Activated B cell treated with CpG ODN at 0.5 μM for 24 hours (primary cell): ENCODE measurements around the gene RAB41. TPM values are rescaled to one million over a fixed set of nuclear protein-coding genes. Genes with fewer than 3 reads are reported as not detected.

Experiments used
- ATAC-seq: fragments of 200-7000 bp; cut with Tn5 transposase; one replicate; pipeline ENCODE4 v1.10.0; 2021; ENCODE audit warnings: low read depth, mild to moderate bottlenecking, moderate library complexity
- CTCF ChIA-PET: fragments of 350-600 bp; sonication (Branson Sonifier 250); formaldehyde crosslinking; loops from one replicate; lab custom pipeline; 2021; ENCODE audit warnings: antibody characterized with exemption; lab: Charles Lee
- POLR2A ChIA-PET: fragments of 350-600 bp; sonication (Branson Sonifier 250); formaldehyde crosslinking; loops from one replicate; lab custom pipeline; 2021; ENCODE audit warnings: antibody characterized with exemption; lab: Charles Lee
- DNase-seq: peaks from one replicate; pipeline ENCODE4 v3.0.0; 2022
- H3K27ac Mint-ChIP-seq: one replicate; pipeline ENCODE4 v1.8.0; 2020; ENCODE audit warnings: mixed read lengths
- H3K27me3 Mint-ChIP-seq: one replicate; pipeline ENCODE4 v1.8.0; 2021; ENCODE audit warnings: mixed read lengths
- H3K36me3 Mint-ChIP-seq: one replicate; pipeline ENCODE4 v1.8.0; 2021; ENCODE audit warnings: low read depth, mixed read lengths
- H3K4me1 Mint-ChIP-seq: one replicate; pipeline ENCODE4 v1.8.0; 2021; ENCODE audit warnings: mixed read lengths
- H3K4me3 Mint-ChIP-seq: one replicate; pipeline ENCODE4 v1.8.0; 2020; ENCODE audit warnings: mild to moderate bottlenecking, mixed read lengths
- H3K9me3 Mint-ChIP-seq: one replicate; pipeline ENCODE4 v1.8.0; 2020; ENCODE audit warnings: mixed read lengths
- intact Hi-C: fragments of 100-400 bp; cut with micrococcal nuclease; formaldehyde crosslinking; loops from one replicate; pipeline ENCODE4 v1.15.1; 2024
- total RNA-seq: library from RNA; stranded (reverse); gene quantifications from 2 replicates; pipeline ENCODE4 v1.2.3, GENCODE V29; 2022
- TF ChIP-seq, protein P1 (sequence below): fragments of 200-600 bp; IDR thresholded peaks from one replicate; pipeline ENCODE4 v1.8.0; 2022; ENCODE audit warnings: antibody characterized with exemption, mild to moderate bottlenecking

The RAB41 gene
- total RNA-seq, 1 donor from 2014 or later = not detected

DNA sequence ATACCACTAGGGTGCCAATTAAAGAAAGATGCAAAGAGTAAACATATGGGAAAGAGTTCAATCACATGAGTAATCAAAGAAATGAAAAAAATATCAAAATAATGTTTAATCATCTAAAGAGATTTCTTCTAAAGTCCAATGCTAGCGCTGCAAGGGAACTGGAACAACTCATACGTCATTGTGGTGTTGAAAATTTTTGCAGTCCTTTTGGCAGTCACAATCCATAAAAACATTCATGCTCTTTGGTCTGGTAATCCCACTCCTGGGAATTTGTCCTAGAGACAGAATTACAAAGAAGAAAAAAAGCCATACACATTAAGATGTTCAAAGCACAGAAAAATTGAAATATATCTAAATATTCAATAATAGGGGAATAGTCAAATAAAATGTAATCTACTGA is 26.5 kb upstream of the RAB41 start:
- no peaks in the 10 kb centered on the region for H3K9me3 Mint-ChIP-seq
- ATAC-seq = no peak
- no peaks in the 10 kb centered on the region for H3K36me3 Mint-ChIP-seq
- H3K27ac Mint-ChIP-seq = no peak overlapping the region
- ChIA-PET CTCF (no interaction called here), POLR2A (no interaction called here)
- no peak for DNase-seq
- intact Hi-C loops = no loop called here
- TF ChIP-seq, protein P1, sequence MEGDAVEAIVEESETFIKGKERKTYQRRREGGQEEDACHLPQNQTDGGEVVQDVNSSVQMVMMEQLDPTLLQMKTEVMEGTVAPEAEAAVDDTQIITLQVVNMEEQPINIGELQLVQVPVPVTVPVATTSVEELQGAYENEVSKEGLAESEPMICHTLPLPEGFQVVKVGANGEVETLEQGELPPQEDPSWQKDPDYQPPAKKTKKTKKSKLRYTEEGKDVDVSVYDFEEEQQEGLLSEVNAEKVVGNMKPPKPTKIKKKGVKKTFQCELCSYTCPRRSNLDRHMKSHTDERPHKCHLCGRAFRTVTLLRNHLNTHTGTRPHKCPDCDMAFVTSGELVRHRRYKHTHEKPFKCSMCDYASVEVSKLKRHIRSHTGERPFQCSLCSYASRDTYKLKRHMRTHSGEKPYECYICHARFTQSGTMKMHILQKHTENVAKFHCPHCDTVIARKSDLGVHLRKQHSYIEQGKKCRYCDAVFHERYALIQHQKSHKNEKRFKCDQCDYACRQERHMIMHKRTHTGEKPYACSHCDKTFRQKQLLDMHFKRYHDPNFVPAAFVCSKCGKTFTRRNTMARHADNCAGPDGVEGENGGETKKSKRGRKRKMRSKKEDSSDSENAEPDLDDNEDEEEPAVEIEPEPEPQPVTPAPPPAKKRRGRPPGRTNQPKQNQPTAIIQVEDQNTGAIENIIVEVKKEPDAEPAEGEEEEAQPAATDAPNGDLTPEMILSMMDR = no peak
- H3K4me1 Mint-ChIP-seq = no peaks in the 10 kb centered on the region
- no peaks in the 10 kb centered on the region for H3K27me3 Mint-ChIP-seq
- H3K4me3 Mint-ChIP-seq = no peak overlapping the region

DNA sequence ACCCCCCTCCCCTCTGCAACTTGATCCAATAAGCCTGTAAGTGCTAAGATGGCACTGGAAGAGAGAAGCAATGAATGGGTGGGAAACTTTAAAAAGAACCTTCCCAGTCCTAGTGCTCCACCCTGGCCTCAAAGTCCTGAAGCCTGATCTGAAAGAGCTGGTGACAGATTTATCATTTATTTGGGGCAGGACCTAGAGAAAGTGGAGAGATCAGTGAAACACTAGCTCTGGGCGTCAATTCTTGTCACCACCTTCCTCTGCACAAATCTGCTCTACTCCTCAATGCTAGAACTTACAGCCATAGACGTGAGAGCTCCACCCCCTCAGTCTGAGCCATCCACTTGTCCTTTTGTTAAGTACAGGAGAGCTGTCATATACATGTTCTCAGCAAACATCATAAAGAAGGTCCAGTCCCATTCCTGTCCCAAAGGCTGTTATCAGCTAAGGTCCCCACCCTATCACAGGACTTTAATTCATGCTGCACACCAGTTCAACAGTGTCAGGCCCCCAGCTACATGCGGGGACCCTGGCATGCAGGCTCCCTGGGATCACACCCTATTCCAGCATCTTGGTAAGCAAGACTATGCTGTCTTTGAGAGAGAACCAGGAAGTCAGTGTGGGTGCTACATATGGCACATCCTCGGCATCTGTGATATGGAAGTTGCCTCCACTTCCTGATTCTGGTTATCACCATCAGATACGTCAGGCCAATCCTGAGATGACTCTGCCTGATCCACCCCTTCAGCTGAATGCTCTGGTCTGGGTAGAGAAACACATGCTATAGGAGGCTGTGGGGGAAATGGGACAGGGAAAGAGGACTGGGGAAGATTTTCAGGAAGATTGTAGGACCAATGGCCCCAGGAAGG is 24.3 kb upstream of the RAB41 start:
- Mint-ChIP-seq H3K27me3 (no peaks in the 10 kb centered on the region), H3K27ac (no peak overlapping the region), H3K9me3 (no peaks in the 10 kb centered on the region), H3K4me3 (no peak overlapping the region), H3K4me1 (no peaks in the 10 kb centered on the region), H3K36me3 (no peaks in the 10 kb centered on the region)
- CTCF ChIA-PET = no interaction called here
- intact Hi-C loops = no loop called here
- TF ChIP-seq, protein P1 = no peak
- DNase-seq (no peak), ATAC-seq (no peak)
- POLR2A ChIA-PET = no interaction called here

DNA sequence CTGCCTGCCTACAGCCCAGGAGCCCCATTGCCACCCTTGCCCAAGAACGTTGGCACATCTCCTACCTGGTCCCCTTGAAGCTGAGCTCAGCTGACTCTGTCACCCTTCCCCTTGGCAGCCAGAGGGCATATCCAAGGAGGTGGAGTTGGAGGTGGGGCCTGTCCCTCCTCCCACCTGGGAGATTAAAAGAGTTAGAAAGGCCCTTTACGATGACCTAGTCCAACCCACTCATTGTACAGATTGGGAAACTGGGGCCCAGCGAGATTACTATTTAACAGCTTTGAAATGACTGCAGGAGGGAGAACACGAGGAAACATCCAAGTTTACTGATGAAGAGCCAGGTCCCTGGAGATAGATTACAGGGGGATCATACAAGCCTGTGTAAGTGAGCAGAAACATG is 21.9 kb upstream of the RAB41 start, which contains the start of gene P2RY4:
Gene P2RY4 (minus strand): TSS at position 101 of the 400 bp plus-strand sequence. CDS start 580 bp downstream, outside the sequence.
- H3K36me3 Mint-ChIP-seq = no peaks in the 10 kb centered on the region
- ChIA-PET POLR2A (no interaction called here), CTCF (no interaction called here)
- H3K27me3 Mint-ChIP-seq = no peaks in the 10 kb centered on the region
- H3K4me1 Mint-ChIP-seq = no peaks in the 10 kb centered on the region
- H3K4me3 Mint-ChIP-seq = no peak within 1 kb of the TSS
- no peaks in the 10 kb centered on the region for H3K9me3 Mint-ChIP-seq
- intact Hi-C loops = no loop called here
- ATAC-seq (no peak), DNase-seq (no peak)
- TF ChIP-seq, protein P1 = no peak
- no peak within 1 kb of the TSS for H3K27ac Mint-ChIP-seq

- no peak overlapping the region for H3K27ac Mint-ChIP-seq
- intact Hi-C loops = loop anchor here (1.0 kb wide), 1 partner anchor 170 kb away; no protein-coding TSS in a partner anchor
- ATAC-seq (no peak), DNase-seq (no peak)
- POLR2A ChIA-PET = no interaction called here
- TF ChIP-seq, protein P1 = no peak
- no peaks in the 10 kb centered on the region for H3K9me3 Mint-ChIP-seq
- H3K27me3 Mint-ChIP-seq = no peaks in the 10 kb centered on the region
- H3K36me3 Mint-ChIP-seq = no peaks in the 10 kb centered on the region
- H3K4me3 Mint-ChIP-seq = no peak overlapping the region
- no peaks in the 10 kb centered on the region for H3K4me1 Mint-ChIP-seq
- CTCF ChIA-PET = interaction anchor here (1.6 kb wide), 1 partner anchor 171 kb away, joined by 3 read pairs; no protein-coding TSS in a partner anchor
Measured at GRCh38 chrX:70262952-70263567, 18.9 kb upstream of the RAB41 start.

- ChIA-PET POLR2A (no interaction called here), CTCF (no interaction called here)
- Mint-ChIP-seq H3K27me3 (no peaks in the 10 kb centered on the region), H3K4me3 (no peak overlapping the region), H3K27ac (no peak overlapping the region), H3K36me3 (no peaks in the 10 kb centered on the region), H3K9me3 (no peaks in the 10 kb centered on the region), H3K4me1 (no peaks in the 10 kb centered on the region)
- TF ChIP-seq, protein P1 = no peak
- intact Hi-C loops = no loop called here
- DNase-seq (no peak), ATAC-seq (no peak)
Measured at GRCh38 chrX:70264784-70265183, 17.2 kb upstream of the RAB41 start.
